Measurements from ENCODE around the gene GPS2. TPM values are rescaled to one million over a fixed set of nuclear protein-coding genes. Genes with fewer than 3 reads are reported as not detected.

The GPS2 gene
- total RNA-seq, 4 donors from 2014 or later, result 93.2 to 148 (median 94.2) TPM

GRCh38 chr17:7283471-7284216 lies 31.5 kb downstream of the GPS2 start:
- H3K4me1 ChIP-seq, result peaks cover 2 to 28% (median 16%) of the 10 kb centered on the region in 4 donors
- DNase-seq, result no peak
- H3K4me3 ChIP-seq, result peak overlapping the region in 1 of 4 donors; percentile 61
- H3K27ac ChIP-seq, result no peak overlapping the region
- H3K36me3 ChIP-seq, result no peaks in the 10 kb centered on the region
- no peaks in the 10 kb centered on the region for H3K27me3 ChIP-seq
- no peak for TF ChIP-seq POLR2A (IDR thresholded peaks at IDR 0.05)
- TF ChIP-seq, protein P1, sequence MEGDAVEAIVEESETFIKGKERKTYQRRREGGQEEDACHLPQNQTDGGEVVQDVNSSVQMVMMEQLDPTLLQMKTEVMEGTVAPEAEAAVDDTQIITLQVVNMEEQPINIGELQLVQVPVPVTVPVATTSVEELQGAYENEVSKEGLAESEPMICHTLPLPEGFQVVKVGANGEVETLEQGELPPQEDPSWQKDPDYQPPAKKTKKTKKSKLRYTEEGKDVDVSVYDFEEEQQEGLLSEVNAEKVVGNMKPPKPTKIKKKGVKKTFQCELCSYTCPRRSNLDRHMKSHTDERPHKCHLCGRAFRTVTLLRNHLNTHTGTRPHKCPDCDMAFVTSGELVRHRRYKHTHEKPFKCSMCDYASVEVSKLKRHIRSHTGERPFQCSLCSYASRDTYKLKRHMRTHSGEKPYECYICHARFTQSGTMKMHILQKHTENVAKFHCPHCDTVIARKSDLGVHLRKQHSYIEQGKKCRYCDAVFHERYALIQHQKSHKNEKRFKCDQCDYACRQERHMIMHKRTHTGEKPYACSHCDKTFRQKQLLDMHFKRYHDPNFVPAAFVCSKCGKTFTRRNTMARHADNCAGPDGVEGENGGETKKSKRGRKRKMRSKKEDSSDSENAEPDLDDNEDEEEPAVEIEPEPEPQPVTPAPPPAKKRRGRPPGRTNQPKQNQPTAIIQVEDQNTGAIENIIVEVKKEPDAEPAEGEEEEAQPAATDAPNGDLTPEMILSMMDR (IDR thresholded peaks at IDR 0.05), result no peak
- H3K9me3 ChIP-seq, result no peaks in the 10 kb centered on the region

DNA sequence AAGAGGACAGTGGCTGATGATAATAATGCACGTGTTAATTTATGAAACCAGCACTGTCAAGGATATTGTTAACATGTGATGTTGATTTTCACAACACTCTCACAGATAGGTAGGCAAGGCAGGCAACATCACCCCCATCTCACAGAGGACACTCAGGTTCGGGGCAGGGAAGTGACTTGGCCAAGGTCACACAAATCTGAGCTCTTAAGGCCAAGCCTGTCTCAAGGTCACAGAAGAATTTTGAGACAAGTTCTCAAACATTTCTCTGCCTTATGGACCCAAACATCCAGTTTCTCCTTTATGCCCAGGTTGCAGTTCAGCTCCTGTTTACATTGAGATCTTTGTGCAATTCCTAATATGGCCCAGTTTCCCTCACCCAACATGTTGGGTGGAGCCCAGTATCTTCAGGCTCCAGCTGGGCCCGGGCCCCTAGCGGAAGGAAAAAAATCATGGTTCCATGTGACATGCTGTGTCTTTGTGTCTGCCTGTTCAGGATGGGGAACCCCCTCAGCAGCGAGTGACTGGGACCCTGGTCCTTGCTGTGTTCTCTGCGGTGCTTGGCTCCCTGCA lies 32.3 kb downstream of the GPS2 start:
- no peaks in the 10 kb centered on the region for H3K36me3 ChIP-seq
- H3K4me1 ChIP-seq, result peaks cover 2 to 28% (median 16%) of the 10 kb centered on the region in 4 donors
- peak overlapping the region in 3 of 4 donors; percentile 60 to 83 (median 61) for H3K27ac ChIP-seq
- H3K27me3 ChIP-seq, result no peaks in the 10 kb centered on the region
- DNase-seq, result no peak
- H3K4me3 ChIP-seq, result peak overlapping the region in 2 of 4 donors; percentile 49 to 61
- TF ChIP-seq POLR2A (IDR thresholded peaks at IDR 0.05), result no peak
- TF ChIP-seq, protein P1 (IDR thresholded peaks at IDR 0.05), result peak in 1 of 6 experiments; percentile 5
- H3K9me3 ChIP-seq, result no peaks in the 10 kb centered on the region

- peak overlapping the region; percentile 38 to 63 (median 55) for H3K4me3 ChIP-seq
- H3K4me1 ChIP-seq, result peaks cover 2 to 28% (median 16%) of the 10 kb centered on the region in 4 donors
- peak overlapping the region; percentile 25 to 83 (median 60) for H3K27ac ChIP-seq
- H3K27me3 ChIP-seq, result no peaks in the 10 kb centered on the region
- H3K36me3 ChIP-seq, result no peaks in the 10 kb centered on the region
- TF ChIP-seq POLR2A (IDR thresholded peaks at IDR 0.05), result no peak
- TF ChIP-seq, protein P1 (IDR thresholded peaks at IDR 0.05), result no peak
- DNase-seq, result no peak
- no peaks in the 10 kb centered on the region for H3K9me3 ChIP-seq
Measured at GRCh38 chr17:7281953-7282751, 33.0 kb downstream of the GPS2 start.

DNA sequence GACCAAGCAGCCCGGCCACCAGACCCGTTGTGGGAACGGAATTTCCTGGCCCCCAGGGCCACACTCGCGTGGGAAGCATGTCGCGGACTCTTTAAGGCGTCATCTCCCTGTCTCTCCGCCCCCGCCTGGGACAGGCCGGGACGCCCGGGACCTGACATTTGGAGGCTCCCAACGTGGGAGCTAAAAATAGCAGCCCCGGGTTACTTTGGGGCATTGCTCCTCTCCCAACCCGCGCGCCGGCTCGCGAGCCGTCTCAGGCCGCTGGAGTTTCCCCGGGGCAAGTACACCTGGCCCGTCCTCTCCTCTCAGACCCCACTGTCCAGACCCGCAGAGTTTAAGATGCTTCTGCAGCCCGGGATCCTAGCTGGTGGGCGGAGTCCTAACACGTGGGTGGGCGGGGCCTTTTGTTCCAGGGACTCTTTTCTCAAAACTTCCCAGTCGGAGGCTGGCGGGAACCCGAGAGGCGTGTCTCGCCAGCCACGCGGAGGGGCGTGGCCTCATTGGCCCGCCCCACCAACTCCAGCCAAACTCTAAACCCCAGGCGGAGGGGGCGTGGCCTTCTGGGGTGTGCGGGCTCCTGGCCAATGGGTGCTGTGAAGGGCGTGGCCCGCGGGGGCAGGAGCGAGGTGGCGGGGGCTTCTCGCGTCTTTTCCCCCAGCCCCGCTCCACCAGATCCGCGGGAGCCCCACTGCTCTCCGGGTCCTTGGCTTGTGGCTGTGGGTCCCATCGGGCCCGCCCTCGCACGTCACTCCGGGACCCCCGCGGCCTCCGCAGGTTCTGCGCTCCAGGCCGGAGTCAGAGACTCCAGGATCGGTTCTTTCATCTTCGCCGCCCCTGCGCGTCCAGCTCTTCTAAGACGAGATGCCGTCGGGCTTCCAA lies 33.8 kb downstream of the GPS2 start, which contains the start of gene SLC2A4:
Gene SLC2A4, plus strand, starts transcription at position 645 of the 879 bp plus-strand sequence. Its CDS starts 217 bp downstream, at position 862.
- Histone ChIP-seq H3K9me3 (no peaks in the 10 kb centered on the region), H3K27ac (peak within 1 kb of the TSS; percentile 48 to 83 (median 71)), H3K4me3 (peak within 1 kb of the TSS; percentile 38 to 63 (median 55)), H3K27me3 (no peaks in the 10 kb centered on the region), H3K4me1 (peaks cover 2 to 28% (median 16%) of the 10 kb centered on the region in 4 donors), H3K36me3 (no peaks in the 10 kb centered on the region)
- DNase-seq, result peak; percentile 89 to 97 (median 96)
- TF ChIP-seq, protein P1 (IDR thresholded peaks at IDR 0.05), result no peak
- TF ChIP-seq POLR2A (IDR thresholded peaks at IDR 0.05), result no peak
